C4-2B (cell line): Measurements from ENCODE around the gene ZNF573.

Experiments
- CTCF ChIP-seq: fragments of 450-650 bp; conservative IDR thresholded peaks from 2 replicates; pipeline ENCODE4 v1.5.1; 2017; ENCODE audit warnings: mild to moderate bottlenecking
- ZFX ChIP-seq: fragments of 450-650 bp; IDR thresholded peaks from 2 replicates; pipeline ENCODE4 v1.6.1; 2017

- TF ChIP-seq CTCF, result no peak
- TF ChIP-seq ZFX, result no peak
Observed at GRCh38 chr19:37770985-37771384, 8.4 kb downstream of the ZNF573 start.
